Right forelimb (tissue), 1 donor: ENCODE results near the gene PIP5K1B.

Experiments used
- DNase-seq: peaks from one replicate; pipeline ENCODE4 v3.0.0-alpha.2; 2018

PIP5K1B gene

DNA sequence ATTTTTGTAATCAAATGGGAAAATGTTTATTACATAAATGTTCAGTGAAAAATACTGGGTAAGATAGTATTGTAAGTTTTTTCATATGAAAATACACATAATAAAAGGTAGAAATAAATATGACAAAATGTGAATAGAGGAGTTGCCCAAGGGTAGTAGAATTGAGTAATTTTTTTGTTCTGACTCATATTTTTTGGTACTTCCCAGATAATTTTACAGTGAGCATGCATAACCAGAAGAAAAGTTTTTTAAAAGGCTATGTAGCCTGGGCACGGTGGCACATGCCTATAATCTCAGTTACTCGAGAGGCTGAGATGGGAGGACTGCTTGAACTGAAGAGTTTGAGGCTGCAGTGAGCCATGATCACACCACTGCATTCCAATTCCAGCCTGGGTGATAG is 116.9 kb downstream of the PIP5K1B start:
- no peak for DNase-seq

DNA sequence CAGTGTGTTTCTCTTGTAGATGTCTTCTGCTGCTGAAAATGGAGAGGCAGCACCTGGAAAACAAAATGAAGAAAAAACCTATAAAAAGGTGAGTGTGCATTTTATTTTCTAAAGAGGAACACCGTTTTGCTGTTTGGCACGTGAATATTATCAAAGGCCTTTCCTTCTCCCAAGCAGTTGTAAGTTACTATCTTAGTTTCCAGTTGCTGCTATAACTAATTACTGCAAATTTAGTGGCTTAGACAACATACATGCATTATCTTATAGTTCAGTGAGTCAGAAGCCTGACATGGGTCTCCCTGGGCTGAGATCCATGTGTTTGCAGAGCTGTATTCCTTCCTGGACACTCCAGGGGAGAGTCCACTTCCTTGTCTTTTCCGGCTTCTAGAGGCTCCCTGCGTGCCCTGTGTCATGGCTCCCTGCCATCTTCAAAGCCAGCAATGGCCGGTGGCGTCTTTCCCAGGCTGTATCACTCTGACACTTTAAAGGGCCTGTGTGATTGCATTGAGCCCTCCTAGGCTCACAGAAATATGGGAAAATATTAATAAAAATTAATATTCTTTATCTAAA is 117.6 kb downstream of the PIP5K1B start:
- no peak for DNase-seq

DNA sequence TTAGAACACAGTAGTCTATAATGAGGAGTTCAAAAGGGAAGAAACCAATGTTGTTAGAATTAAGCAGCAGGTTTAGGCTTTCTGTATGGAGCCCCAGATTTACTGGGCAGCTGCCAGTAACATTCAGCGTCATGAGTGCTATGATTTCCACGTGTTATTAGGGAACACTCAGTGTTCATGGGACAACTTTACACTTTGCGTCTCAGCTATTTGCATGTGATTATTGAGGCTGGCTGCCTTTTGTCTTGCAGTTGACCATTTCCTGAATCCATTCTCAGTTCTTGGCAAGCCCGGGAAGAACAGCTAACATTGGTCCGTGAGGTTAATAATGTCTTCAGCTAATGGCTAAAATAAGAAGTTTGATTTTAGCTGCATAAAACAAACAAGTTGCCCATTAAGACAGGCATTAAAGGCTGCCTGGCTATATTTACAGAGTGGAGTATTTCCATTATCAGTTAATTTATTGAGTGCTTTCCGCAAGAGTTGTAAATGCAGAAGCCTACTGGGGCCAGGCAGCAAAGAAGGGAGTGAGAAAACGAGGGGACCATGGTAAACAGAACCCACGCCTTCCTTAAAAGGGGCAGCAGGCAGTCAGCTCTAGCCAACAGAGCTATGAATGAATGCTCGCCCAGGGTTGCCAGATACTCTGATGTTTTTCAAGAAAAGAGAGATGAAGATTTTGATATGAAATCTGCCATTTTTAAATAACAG is 120.9 kb downstream of the PIP5K1B start:
- no peak for DNase-seq

DNA sequence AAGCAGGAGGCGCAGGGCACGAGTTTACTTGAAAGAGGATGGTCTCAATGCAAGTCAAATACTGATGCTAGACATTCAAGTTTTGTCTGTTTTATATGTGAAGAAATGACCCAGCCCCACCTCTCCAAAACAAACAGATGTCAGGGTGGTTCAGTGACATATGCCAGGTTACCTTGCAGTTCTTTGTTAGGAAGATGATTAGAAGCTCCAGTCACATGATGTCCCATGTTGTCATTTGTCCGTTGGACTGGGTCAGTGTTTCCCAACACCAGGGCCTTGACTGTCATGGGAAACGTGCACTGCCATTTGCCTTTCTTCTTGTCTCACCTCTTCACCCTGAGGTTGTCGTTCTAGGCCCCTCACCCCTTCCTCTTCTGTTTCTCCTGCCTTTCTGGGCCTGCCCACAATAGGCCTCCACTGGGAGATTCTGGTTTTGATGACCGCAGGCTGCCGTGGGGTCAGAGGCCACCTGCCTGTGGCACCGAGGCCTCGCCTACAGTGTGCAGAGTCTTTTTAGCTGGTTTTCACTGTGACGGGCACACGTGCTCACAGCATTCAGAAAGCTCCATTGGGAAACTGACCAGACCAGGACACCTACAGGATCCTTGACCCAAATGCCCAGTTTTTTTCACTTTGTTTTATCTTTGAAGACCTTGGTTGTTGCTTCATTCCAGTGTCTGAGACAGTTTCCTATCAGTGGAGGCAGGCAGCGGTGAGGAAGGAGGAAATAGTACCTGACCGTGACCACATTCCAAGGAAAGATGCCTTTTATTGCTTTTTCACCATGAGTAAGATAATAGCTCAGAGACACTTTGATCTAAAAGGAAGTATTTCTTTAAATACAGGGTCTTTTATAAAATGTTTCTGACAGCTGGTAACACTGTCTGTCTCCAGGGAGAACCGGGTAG is 123.1 kb downstream of the PIP5K1B start:
- no peak for DNase-seq

DNA sequence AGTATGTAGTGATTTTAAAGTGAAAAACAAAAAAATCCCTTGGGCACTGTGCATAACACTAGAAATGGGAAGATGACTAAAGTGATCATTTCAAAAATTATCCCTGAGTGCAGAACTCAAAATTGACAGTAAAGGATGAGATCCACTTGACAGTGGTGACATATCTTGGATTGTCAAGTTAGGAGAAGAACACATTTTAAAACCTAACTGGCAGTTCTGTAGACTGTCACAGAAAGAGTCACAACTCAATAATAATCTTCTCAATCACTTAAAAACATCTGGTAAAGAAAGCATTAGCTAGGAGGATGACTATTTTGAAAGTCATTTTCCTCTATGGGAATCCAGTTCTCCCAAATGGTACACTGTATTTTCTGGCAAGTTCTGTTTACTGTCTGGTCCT is 127.1 kb downstream of the PIP5K1B start:
- DNase-seq: no peak

DNA sequence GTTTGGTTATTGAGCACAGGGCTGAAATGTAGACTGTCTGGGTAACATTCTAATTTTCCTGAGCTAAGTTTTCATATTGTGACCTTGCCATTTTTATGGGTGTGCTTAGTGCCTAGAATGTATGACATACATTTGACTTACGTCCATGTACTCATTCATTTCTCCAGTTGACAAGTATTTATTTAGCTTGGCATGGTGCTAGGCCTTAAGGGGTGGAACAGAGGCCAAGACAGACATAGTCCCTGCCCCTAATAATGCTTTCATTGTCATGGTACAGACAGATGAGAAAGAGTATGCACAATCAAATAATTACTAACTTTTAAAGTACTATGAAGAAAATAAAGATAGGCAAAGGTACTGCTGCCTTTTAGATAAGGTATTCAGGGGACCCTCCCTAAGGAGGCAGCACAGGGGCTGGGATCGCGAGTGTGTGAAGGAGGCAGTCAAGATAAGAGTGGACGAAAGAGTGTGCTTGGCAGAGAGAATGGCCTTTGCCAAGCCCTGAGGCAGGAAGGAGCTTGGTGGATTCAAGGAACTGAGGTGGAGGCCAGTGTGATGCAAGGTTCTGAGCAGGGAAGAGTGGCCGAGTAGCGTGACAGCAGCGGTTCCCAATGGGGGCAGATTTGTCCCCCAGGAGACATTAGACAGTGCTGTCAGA is 128.0 kb downstream of the PIP5K1B start:
- DNase-seq: no peak

DNA sequence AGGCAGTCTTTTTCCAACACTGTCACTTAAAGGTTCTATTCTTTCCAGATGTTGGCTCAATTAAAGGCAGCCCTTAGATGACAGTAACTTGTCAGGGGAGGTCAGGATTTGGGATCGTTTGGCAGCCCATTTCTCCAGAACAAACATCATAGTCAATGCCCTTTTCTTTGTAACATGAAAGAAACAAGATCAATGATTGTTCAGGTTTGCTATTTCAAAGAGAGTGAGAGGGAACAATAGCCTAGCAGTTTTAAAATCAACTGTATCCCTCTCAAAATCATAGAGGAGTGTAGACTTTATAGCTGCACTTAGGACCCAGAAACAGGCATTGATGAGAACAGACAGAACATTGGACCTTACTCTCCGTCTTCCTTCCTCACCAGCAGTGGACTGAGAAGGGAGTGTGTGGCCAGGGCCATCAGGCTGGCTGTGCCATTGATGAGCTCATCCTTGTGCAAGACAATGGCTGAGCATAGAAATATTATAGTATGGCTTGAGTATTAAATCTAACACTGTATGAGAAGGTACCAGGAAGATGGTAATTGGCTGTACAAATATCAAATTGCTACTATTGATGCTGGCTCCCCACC is 130.0 kb downstream of the PIP5K1B start:
- no peak for DNase-seq

DNA sequence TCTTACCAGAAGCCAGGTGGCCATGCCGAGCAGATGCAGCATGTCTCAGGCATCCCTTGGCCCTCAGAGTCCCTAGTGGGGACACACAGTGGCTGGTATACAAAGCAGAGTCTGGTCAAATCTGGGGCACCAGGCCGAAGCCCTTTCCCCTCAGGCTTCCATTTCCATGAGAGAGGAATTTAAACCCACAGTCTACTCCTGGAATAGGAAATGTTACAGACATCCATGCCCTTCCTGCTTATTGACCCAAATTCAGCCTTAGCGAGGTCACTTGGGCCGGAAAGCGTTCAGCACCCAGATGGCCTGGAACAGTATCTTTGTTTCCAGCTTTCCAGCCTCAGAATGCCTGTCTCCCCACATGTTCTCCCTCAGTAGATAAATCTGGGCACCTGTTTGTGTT is 131.7 kb downstream of the PIP5K1B start:
- DNase-seq: no peak

DNA sequence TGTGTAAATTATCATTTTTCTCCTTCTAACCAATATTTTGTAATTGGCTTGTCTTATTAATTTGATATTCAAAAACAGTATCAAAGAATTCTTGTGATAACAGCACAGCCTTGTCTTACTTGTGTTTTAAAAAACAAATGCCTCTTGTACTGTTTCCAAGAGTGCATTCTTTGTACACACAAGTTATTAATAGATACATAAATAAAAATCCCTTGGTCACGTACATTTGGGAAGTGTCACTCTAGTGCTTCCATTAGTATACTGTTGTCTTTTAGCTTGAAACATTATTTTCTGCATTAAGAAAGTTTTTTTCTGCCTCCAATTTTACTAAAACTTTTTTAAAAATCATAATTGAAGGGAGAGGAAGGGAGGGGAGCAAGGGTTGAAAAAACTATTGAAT is 133.2 kb downstream of the PIP5K1B start:
- DNase-seq: no peak

DNA sequence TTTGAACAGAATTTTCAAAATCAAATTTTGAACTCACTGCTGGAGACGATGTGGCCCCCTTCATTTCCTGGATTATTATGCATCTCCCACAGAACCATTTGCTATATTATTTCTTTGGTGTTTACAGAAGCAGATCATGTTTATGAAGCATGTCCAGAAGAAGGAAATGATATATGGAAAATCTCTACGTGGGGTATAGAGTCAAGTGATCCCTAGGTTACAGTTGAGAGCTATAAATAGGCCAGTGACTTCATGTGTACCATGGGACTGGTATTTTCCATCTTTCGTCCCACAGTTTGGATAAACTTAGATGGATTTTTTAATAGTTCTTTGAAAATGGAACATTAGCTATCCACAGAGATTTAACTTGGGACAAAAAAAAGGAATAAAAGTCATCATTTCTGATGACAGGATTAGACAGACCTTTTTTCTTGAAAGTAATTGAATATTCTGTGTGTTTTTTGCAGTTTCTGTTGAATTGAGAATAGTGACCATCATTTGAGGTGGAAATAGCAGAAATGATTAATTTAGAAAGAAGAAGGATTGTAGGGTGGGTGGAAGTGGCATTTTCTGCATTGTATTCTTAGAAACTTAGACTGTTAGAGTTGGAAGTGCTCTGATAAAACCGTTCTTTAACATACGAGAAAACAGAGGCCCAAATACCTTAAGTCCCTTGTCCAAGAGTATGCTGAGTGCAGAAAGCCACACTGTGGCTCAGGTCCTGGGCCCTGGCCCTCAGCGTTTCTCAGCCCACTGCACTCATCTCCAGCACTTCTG is 136.4 kb downstream of the PIP5K1B start:
- no peak for DNase-seq

DNA sequence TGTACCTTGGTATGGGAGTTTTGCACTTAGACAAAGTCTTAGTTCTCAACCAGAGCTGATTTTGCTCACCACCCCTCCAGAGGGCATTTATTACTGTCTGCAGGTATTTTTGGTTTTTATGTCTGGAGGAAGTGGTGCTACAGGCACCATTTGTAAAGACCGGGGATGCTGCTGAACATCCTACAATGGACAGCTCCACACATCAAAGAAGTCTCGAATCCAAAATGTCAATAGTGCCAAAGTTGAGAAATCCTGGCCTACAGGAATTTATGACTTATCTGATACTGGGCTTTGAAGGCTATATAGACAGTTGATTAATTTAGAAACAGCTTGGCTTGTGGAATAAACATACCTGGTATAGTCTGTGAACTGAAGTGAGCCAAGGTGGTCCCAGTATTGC is 137.5 kb downstream of the PIP5K1B start:
- no peak for DNase-seq

DNA sequence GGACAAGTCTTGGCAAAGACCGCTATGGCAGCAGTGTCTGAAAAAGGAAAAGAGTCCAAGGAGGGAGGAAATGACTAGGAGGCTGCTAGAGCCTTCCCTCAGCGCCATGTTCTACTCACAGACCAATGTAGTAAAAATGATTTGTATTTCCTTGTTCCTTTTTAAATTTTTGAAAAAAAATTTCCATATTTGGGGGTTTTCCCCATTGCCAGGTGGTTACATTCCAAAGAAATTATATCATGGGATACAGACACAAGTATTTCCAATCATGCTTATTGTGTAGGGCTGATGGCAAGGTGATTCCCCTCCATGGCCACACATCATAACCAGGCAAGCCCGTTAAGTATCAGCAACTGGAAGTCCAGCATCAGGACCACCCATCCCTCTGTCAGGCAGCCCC is 138.2 kb downstream of the PIP5K1B start:
- DNase-seq: no peak

DNA sequence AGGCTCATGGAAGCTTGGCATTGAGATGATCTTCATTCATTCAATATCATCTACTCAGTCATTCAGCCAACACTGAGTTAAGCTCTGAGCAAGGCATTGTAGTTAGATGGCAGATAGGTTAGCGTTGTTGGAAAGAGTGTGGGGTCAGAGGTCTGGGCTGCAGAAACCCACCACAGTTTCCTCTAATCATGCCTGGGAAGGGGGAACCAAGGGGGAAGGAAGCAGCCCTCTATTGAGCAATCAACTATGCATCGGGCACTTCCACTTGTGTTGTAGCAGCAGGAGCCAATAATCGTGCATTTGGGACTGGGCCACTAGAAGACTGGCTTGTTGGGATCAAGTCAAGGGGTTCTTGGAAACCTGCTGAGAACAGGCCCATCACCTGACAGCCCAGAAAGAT is 139.1 kb downstream of the PIP5K1B start:
- no peak for DNase-seq

DNA sequence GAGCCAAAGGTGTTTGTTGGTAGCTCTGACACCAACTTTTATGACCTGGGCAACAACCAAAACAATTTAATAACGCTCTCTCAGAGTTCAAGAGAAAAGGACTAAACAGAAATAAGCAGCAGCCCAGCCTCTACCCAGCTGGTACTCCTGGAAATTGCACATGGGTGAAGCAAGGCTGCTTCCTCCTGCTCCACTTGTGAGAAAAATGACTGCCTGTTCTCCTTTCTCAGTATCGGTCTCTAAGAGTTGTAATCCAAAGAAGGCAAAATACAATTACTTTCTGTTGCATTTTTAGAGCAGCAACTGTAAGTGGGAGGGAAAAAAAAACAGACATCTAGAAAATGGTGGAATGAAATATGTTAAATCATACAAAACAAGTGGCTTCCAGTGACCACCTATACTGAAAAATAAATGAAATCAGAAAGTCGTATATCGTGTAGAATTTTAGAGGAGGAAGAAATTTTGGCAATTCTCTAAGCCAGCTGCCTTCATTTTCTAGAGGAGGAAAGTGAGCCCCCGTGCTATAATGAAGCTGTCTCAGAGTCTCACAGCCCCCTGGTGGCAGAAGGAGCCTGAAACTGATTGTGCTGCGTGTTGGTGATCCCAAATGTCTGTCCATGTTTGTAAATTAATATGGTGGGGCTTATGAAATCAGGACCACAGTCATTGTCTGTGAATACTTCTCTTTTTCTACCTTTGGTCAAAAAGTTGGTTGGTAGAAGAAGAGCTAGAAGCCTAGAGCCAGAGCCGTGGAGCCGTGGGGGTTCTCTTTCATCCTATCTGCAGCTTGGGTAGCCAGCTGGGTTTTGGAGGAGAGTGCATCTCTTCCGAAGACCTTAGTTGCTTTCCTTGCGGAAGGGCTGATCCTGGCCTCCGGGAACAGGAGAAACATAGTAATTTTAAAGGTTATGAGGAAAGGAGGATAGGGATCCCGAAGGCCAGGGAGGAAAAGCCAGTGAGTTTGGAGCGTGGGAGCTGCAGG is 139.9 kb downstream of the PIP5K1B start:
- no peak for DNase-seq

DNA sequence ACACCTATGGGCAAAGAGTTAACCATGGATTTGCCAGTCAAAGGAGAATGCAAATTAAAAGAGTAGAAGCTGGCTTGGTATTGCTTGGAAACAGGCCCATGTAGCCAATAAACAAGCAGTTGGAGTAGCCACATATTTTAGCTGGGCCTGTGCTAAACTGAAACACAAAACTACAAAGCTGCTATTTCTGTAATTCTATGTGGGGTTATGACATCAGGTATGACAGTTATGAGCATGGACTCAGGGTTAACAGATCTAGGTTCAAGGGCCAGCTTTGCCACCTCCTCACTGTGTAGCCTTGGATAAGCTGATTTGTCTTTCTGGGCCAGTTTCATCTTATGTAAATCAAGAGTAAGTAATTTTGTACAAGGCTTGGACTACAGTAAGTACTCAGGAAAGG is 142.7 kb downstream of the PIP5K1B start:
- DNase-seq: no peak

DNA sequence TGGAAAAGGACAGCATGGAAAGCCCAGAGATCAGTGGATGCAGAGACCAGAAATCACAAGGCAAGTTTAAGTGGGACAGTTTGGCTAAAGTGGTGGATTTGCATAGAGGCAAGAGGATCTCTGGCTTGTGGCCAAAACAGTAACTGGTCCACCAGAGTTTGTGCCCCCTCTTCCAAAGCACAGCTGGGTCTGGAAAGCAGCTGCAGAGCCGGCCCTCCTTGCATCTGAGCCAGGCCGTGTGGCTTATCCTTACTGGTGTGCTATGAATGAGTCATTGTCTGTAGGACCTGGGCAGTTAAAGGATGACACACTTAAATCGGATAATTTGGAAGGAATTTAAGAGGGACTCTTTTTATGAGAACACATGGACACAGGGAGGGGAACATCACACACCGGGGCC is 146.6 kb downstream of the PIP5K1B start:
- DNase-seq: no peak

DNA sequence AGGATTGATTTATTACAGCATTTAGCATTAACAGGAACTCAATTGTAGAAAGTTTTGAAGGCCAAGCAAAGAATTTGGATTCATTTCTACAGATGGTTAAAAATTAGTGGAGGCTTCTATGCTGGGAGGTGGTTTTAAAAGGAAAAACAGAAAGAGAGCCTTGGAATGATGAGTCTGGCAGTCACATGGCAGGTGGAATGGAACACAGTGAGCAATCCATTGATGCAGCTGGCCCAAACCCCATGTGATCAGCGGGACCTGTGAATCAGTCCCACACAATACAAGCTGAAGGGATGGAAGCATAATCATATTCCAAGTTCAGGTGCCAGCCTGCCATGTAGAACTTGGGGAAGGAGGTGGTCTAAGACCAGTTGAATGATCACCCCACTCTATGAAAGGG is 147.9 kb downstream of the PIP5K1B start:
- no peak for DNase-seq

DNA sequence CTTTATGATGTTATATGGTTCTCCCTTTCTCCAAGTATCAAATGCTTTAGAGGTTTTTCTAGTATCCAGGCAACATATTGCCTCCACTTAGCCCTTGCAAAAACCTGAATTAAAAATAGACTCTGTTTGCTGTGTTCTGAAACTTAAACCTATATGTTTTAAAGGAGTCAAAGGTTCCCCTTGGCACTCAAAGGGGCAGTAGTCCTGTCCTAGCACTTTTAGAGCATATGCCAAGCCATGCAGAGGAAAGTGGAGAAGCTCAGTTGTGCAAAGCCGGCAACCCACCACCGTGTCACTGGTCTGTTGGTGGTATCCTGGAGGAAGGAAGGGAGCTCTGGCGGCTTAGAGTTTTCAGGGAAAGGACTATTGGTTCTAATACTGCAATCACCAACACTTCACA is 154.3 kb downstream of the PIP5K1B start:
- DNase-seq: no peak

DNA sequence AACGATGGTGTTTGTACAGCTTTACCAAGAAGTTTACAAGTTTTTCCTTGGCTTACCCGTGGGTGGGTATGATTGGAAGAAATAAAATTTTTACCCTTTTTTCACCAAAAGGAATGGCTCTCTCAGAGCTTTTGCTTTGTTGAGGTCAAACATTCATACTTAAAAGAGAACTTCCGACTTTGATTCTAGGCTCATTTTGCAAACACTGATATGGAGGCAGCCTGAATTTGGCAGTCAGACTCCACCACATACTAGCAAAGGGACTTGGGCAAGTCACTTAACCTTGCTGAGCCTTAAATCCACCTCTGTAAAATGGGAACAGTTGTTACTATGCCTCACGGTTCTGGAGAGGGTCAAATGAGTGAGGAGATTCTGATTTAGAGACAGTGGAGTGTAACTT is 155.4 kb downstream of the PIP5K1B start:
- no peak for DNase-seq

DNA sequence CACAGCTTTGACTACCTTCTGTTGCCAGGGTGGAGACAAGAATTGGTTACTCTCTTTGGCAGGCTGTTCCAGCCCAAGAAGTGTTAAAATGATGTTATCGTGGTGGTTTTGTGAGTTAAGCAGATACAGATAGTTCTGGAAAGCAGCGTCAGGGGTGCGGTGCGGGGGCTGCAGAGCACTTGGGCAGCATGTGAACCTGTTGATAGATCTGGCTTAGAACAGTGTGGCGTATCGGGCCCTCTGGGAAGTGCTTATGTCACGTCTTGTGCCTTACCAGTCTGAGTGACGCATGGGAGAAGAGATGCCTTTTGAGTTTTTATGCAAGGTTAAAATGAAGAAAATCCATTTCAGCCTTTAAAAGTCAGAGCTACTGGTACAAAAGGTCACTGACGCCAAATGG is 156.4 kb downstream of the PIP5K1B start:
- no peak for DNase-seq

DNA sequence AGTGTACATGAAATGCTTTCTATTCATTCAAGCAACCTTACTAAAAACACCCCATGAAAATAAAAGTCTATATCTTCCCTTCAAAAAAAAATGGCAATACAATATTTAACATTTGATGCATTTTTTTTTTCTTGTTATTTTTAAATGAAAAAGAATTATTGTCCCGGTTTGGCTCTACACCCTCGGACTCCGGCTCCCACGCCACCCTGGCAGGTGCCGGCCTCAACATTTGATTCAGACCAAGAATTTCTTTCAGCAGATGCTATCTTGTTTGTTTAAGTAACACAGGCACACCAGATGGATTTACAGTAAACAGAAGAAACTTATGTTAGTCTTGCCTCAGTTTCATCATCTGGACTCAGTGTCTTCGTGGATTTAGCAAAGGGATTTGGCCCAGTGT is 162.0 kb downstream of the PIP5K1B start:
- no peak for DNase-seq
